ENCODE results near the gene LUC7L. TPM values are rescaled to one million over a fixed set of nuclear protein-coding genes. Genes with fewer than 3 reads are reported as not detected.

The LUC7L gene
- polyA plus RNA-seq, 1 donor (not counting 4 experiments of a cell fraction or from before 2014, with no cell fraction given), result 31.0 TPM

- no peaks in the 10 kb centered on the region for H3K9me1 ChIP-seq (ENCODE audit: control insufficient read depth, extremely low read depth, insufficient read depth, low read length)
- H4K20me1 ChIP-seq (ENCODE audit: control insufficient read depth, extremely low read depth, insufficient read depth, low read length), result peaks cover 9% of the 10 kb centered on the region
- H3K27ac ChIP-seq (ENCODE audit: control insufficient read depth, insufficient read depth, low read length), result no peak overlapping the region
- H3K79me2 ChIP-seq (ENCODE audit: control insufficient read depth, insufficient read depth, low read length), result peaks cover 2% of the 10 kb centered on the region
- TF ChIP-seq EZH2 (IDR thresholded peaks at IDR 0.05; ENCODE audit: low read length), result no peak
- TF ChIP-seq, protein P1, sequence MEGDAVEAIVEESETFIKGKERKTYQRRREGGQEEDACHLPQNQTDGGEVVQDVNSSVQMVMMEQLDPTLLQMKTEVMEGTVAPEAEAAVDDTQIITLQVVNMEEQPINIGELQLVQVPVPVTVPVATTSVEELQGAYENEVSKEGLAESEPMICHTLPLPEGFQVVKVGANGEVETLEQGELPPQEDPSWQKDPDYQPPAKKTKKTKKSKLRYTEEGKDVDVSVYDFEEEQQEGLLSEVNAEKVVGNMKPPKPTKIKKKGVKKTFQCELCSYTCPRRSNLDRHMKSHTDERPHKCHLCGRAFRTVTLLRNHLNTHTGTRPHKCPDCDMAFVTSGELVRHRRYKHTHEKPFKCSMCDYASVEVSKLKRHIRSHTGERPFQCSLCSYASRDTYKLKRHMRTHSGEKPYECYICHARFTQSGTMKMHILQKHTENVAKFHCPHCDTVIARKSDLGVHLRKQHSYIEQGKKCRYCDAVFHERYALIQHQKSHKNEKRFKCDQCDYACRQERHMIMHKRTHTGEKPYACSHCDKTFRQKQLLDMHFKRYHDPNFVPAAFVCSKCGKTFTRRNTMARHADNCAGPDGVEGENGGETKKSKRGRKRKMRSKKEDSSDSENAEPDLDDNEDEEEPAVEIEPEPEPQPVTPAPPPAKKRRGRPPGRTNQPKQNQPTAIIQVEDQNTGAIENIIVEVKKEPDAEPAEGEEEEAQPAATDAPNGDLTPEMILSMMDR (optimal IDR thresholded peaks at IDR 0.05 in 1 of 3, IDR thresholded peaks at IDR 0.05 in 1 of 3, conservative IDR thresholded peaks at IDR 0.05 in 1 of 3; ENCODE audit: extremely low read depth in 1 of 3, insufficient read depth in 2 of 3, low read length in 3 of 3), result no peak
- H3K36me3 ChIP-seq (ENCODE audit: control insufficient read depth in 2 of 2, extremely low read depth in 1 of 2, insufficient read depth in 2 of 2, low read length in 2 of 2), result peaks cover 37 to 41% of the 10 kb centered on the region in 2 experiments
- no peaks in the 10 kb centered on the region for H3K27me3 ChIP-seq (ENCODE audit: control insufficient read depth, extremely low read depth, insufficient read depth, low read length)
- no peak overlapping the region for H2AFZ ChIP-seq (ENCODE audit: control insufficient read depth, low read length)
- H3K4me1 ChIP-seq (ENCODE audit: control insufficient read depth, extremely low read depth, insufficient read depth, low read length), result no peaks in the 10 kb centered on the region
- H3K9ac ChIP-seq (ENCODE audit: control insufficient read depth, extremely low read depth, insufficient read depth, low read length), result no peak overlapping the region
- H3K4me2 ChIP-seq (ENCODE audit: control insufficient read depth, extremely low read depth, insufficient read depth, low read depth, low read length), result no peak overlapping the region
- no peak for FAIRE-seq
- no peak for DNase-seq (ENCODE audit: low read depth, low spot score)
- H3K9me3 ChIP-seq (ENCODE audit: control insufficient read depth, low read depth, low read length), result no peaks in the 10 kb centered on the region
- dilution Hi-C loops (cut with MboI; ENCODE audit: extremely low pct_ligation_motif_present, low sequenced_read_pairs), result no loop called here
- no peak overlapping the region for H3K4me3 ChIP-seq (ENCODE audit: control insufficient read depth in 2 of 3, extremely low read depth in 1 of 3, insufficient read depth in 2 of 3, low read depth in 1 of 3, low read length in 3 of 3)
Observed at GRCh38 chr16:192686-193085, 36.6 kb downstream of the LUC7L start.

DNA sequence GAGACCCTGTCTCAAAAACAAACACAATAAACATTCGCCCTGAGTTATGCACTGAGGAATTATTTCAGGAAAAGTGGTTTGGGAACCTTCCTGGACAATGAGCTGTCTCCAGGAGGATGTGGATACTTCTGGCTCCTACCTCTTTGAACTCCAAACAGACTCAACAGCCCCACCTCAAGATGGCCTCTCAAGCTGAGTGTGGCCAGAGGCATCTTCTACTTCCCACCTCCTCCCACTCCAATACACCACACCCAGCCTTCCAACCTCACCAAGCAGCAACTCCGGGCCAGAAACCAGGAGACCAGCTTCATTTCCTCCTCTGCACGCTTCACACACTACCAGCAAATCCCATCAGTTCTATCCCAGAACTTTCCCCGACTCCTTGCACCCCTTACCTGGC is 37.4 kb downstream of the LUC7L start:
- Histone ChIP-seq H3K9me3 (ENCODE audit: control insufficient read depth, low read depth, low read length) (no peaks in the 10 kb centered on the region), H4K20me1 (ENCODE audit: control insufficient read depth, extremely low read depth, insufficient read depth, low read length) (peaks cover 9% of the 10 kb centered on the region), H3K27ac (ENCODE audit: control insufficient read depth, insufficient read depth, low read length) (no peak overlapping the region), H3K79me2 (ENCODE audit: control insufficient read depth, insufficient read depth, low read length) (no peaks in the 10 kb centered on the region), H3K36me3 (ENCODE audit: control insufficient read depth in 2 of 2, extremely low read depth in 1 of 2, insufficient read depth in 2 of 2, low read length in 2 of 2) (peaks cover 39 to 43% of the 10 kb centered on the region in 2 experiments), H3K4me2 (ENCODE audit: control insufficient read depth, extremely low read depth, insufficient read depth, low read depth, low read length) (no peak overlapping the region), H3K4me3 (ENCODE audit: control insufficient read depth in 2 of 3, extremely low read depth in 1 of 3, insufficient read depth in 2 of 3, low read depth in 1 of 3, low read length in 3 of 3) (no peak overlapping the region), H3K27me3 (ENCODE audit: control insufficient read depth, extremely low read depth, insufficient read depth, low read length) (no peaks in the 10 kb centered on the region), H3K9me1 (ENCODE audit: control insufficient read depth, extremely low read depth, insufficient read depth, low read length) (no peaks in the 10 kb centered on the region), H2AFZ (ENCODE audit: control insufficient read depth, low read length) (no peak overlapping the region), H3K9ac (ENCODE audit: control insufficient read depth, extremely low read depth, insufficient read depth, low read length) (no peak overlapping the region), H3K4me1 (ENCODE audit: control insufficient read depth, extremely low read depth, insufficient read depth, low read length) (no peaks in the 10 kb centered on the region)
- dilution Hi-C loops (cut with MboI; ENCODE audit: extremely low pct_ligation_motif_present, low sequenced_read_pairs), result no loop called here
- FAIRE-seq (no peak), DNase-seq (ENCODE audit: low read depth, low spot score) (no peak)
- TF ChIP-seq, protein P1 (optimal IDR thresholded peaks at IDR 0.05 in 1 of 3, IDR thresholded peaks at IDR 0.05 in 1 of 3, conservative IDR thresholded peaks at IDR 0.05 in 1 of 3; ENCODE audit: extremely low read depth in 1 of 3, insufficient read depth in 2 of 3, low read length in 3 of 3), result no peak
- TF ChIP-seq EZH2 (IDR thresholded peaks at IDR 0.05; ENCODE audit: low read length), result no peak

Data from keratinocyte (primary cell).